ENCODE results near the gene PRR18. TPM values are rescaled to one million over a fixed set of nuclear protein-coding genes. Genes with fewer than 3 reads are reported as not detected.

The PRR18 gene
- total RNA-seq, 1 experiment from 2014 or later = not detected

GRCh38 chr6:166312832-166313231 is 4.6 kb upstream of the PRR18 start:
- H3K18ac ChIP-seq (ENCODE audit: insufficient read length, low read depth, low read length) = no peak overlapping the region
- H2AFZ ChIP-seq (ENCODE audit: low read length) = no peak overlapping the region
- no peak overlapping the region for H2BK120ac ChIP-seq (ENCODE audit: low read depth, low read length, poor library complexity, severe bottlenecking)
- no peak overlapping the region for H3K4me2 ChIP-seq (ENCODE audit: insufficient read depth, insufficient read length, low read length)
- H2BK12ac ChIP-seq (ENCODE audit: insufficient read length, low read depth, low read length) = no peak overlapping the region
- H4K8ac ChIP-seq (replicated peaks; ENCODE audit: insufficient read length, low read depth, low read length) = no peak overlapping the region
- Mint-ChIP-seq H3K36me3 (ENCODE audit: insufficient read depth in 1 of 3, low read depth in 3 of 3) (no peaks in the 10 kb centered on the region; a peak in 1 of 7 replicates), H3K27ac (no peak overlapping the region), H3K4me1 (peaks cover 7 to 13% of the 10 kb centered on the region in 2 experiments), H3K9me3 (no peaks in the 10 kb centered on the region; a peak in 2 of 5 replicates), H3K4me3 (no peak overlapping the region), H3K27me3 (ENCODE audit: low read depth) (peaks cover 36% of the 10 kb centered on the region)
- no peaks in the 10 kb centered on the region for H3K9me3 ChIP-seq (ENCODE audit: control insufficient read depth, low read depth, low read length)
- H3T11ph ChIP-seq (ENCODE audit: low read length) = no peak overlapping the region
- no peaks in the 10 kb centered on the region for H3K79me2 ChIP-seq (ENCODE audit: insufficient read depth, low read length)
- H4K20me1 ChIP-seq (ENCODE audit: control insufficient read depth, insufficient read depth, insufficient read length) = no peaks in the 10 kb centered on the region
- H3K4ac ChIP-seq (ENCODE audit: low read depth, low read length) = no peak overlapping the region
- DNase-seq = no peak
- no peak overlapping the region for H3K14ac ChIP-seq (ENCODE audit: insufficient read depth, low read length)
- H2BK20ac ChIP-seq (ENCODE audit: low read depth, low read length, poor library complexity, severe bottlenecking) = no peak overlapping the region
- H3K9ac ChIP-seq (ENCODE audit: extremely low read depth, insufficient read length, low read length) = no peak overlapping the region
- H4K5ac ChIP-seq (ENCODE audit: insufficient read length, low read depth, low read length) = no peak overlapping the region
- H3K56ac ChIP-seq (ENCODE audit: insufficient read length, low read depth, low read length) = no peak overlapping the region
- TF ChIP-seq, protein P1, sequence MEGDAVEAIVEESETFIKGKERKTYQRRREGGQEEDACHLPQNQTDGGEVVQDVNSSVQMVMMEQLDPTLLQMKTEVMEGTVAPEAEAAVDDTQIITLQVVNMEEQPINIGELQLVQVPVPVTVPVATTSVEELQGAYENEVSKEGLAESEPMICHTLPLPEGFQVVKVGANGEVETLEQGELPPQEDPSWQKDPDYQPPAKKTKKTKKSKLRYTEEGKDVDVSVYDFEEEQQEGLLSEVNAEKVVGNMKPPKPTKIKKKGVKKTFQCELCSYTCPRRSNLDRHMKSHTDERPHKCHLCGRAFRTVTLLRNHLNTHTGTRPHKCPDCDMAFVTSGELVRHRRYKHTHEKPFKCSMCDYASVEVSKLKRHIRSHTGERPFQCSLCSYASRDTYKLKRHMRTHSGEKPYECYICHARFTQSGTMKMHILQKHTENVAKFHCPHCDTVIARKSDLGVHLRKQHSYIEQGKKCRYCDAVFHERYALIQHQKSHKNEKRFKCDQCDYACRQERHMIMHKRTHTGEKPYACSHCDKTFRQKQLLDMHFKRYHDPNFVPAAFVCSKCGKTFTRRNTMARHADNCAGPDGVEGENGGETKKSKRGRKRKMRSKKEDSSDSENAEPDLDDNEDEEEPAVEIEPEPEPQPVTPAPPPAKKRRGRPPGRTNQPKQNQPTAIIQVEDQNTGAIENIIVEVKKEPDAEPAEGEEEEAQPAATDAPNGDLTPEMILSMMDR (conservative IDR thresholded peaks at IDR 0.05) = no peak
- no peak overlapping the region for H2BK5ac ChIP-seq (ENCODE audit: insufficient read length, low read length)
- peaks cover 15% of the 10 kb centered on the region; the same call in 1 of the 2 replicates for H3K27me3 ChIP-seq (ENCODE audit: insufficient read depth, low read length)
- no CpG with 5 or more reads among the region's 1 CpG for WGBS (ENCODE audit: extremely low coverage, insufficient read length, low lambda C conversion rate)
- H4K91ac ChIP-seq (ENCODE audit: insufficient read length, low read depth, low read length) = no peak overlapping the region
- H3K23me2 ChIP-seq (ENCODE audit: insufficient read length, low read depth, low read length, poor library complexity, severe bottlenecking) = peaks cover 7% of the 10 kb centered on the region
- H3K4me1 ChIP-seq (ENCODE audit: insufficient read depth, low read length) = no peaks in the 10 kb centered on the region; the same call in 1 of the 2 replicates
- no peak overlapping the region for H2AK5ac ChIP-seq (ENCODE audit: insufficient read length, low read length)
- no peak overlapping the region for H2BK15ac ChIP-seq (ENCODE audit: low read depth, low read length)
- no peak overlapping the region for H3K23ac ChIP-seq (ENCODE audit: insufficient read length, low read depth, low read length)
- no peak overlapping the region for H3K27ac ChIP-seq (ENCODE audit: insufficient read length, low read depth, low read length)
- no peaks in the 10 kb centered on the region for H3K79me1 ChIP-seq (ENCODE audit: insufficient read depth, low read depth, low read length, poor library complexity, severe bottlenecking)
